HG03064 (cell line): Measurements from ENCODE around the gene LCN15.
"Not testable (repeated sequence)": the region's sequence is repeated elsewhere in the genome, so short reads cannot be mapped to it uniquely, and the experiment has no call there.

Experiments used
- ATAC-seq: cut with Tn5 transposase; IDR thresholded peaks from one replicate; pipeline ENCODE4 v1.9.1; 2021; ENCODE audit warnings: low read depth; ENCODE audit not compliant: unreplicated experiment

LCN15 gene

GRCh38 chr9:136757328-136757727 lies 7.0 kb downstream of the LCN15 start:
- no peak for ATAC-seq

- ATAC-seq, result no peak
Measured at GRCh38 chr9:136756836-136757235, 7.5 kb downstream of the LCN15 start.

GRCh38 chr9:136756134-136756438 lies 8.2 kb downstream of the LCN15 start:
- ATAC-seq, result no peak

GRCh38 chr9:136755302-136756133 lies 8.8 kb downstream of the LCN15 start:
- not testable (repeated sequence) for ATAC-seq

GRCh38 chr9:136754626-136755301 lies 9.6 kb downstream of the LCN15 start:
- no peak for ATAC-seq

- no peak for ATAC-seq
Measured at GRCh38 chr9:136754059-136754572, 10.2 kb downstream of the LCN15 start.

GRCh38 chr9:136753371-136754058 lies 10.8 kb downstream of the LCN15 start:
- no peak for ATAC-seq

- no peak for ATAC-seq
Measured at GRCh38 chr9:136751814-136752213, 12.5 kb downstream of the LCN15 start.

- no peak for ATAC-seq
Measured at GRCh38 chr9:136751244-136751643, 13.1 kb downstream of the LCN15 start.

- ATAC-seq, result no peak
Measured at GRCh38 chr9:136750526-136750925, 13.8 kb downstream of the LCN15 start.

- no peak for ATAC-seq
Measured at GRCh38 chr9:136748666-136749611, 15.4 kb downstream of the LCN15 start.

- ATAC-seq, result no peak
Measured at GRCh38 chr9:136748201-136748600, 16.1 kb downstream of the LCN15 start, which contains the start of gene LCN6. LCN6 (minus strand) TSS chr9:136748525; CDS start chr9:136748483, 42 bp downstream.

- no peak for ATAC-seq
Measured at GRCh38 chr9:136747161-136748060, 16.9 kb downstream of the LCN15 start.

- no peak for ATAC-seq
Measured at GRCh38 chr9:136746621-136747020, 17.7 kb downstream of the LCN15 start.

- ATAC-seq, result no peak
Measured at GRCh38 chr9:136746155-136746490, 18.2 kb downstream of the LCN15 start.

GRCh38 chr9:136745389-136746154 lies 18.7 kb downstream of the LCN15 start:
- no peak for ATAC-seq

- no peak for ATAC-seq
Measured at GRCh38 chr9:136744773-136745172, 19.5 kb downstream of the LCN15 start.

GRCh38 chr9:136743639-136744211 lies 20.6 kb downstream of the LCN15 start:
- ATAC-seq, result no peak
